Spleen (tissue), 7 donors: ENCODE measurements around the gene MBD5.

Experiments
- POLR2A ChIP-seq, 3 donors: fragments of 450-650 bp; IDR thresholded peaks; one replicate each; pipeline ENCODE4 v1.5.1; 2017; ENCODE audit warnings: antibody characterized with exemption in 3 of 3, mild to moderate bottlenecking in 1 of 3
- TF ChIP-seq, protein P1 (sequence below), 11 experiments: fragments of 200-600 bp in 7 of 11; fragments of 450-650 bp in 4 of 11; sonication (generic) in 4 of 11; IDR thresholded peaks in 8 of 11; conservative IDR thresholded peaks in 3 of 11; 1 replicate in 7 of 11; 2 replicates in 4 of 11; pipeline versions ENCODE4 v1.4.0 to v1.8.0; 2016 to 2021; ENCODE audit warnings: antibody characterized with exemption in 11 of 11, inconsistent platforms in 4 of 11, mild to moderate bottlenecking in 1 of 11
- donor health status: DM: no; HTN: no; CAD: no; lungs with moderate emphysema.
- donor health status: DM: no; HTN: no; CAD: no.
- donor health status: DM: no; HTN: no; CAD: no.

DNA sequence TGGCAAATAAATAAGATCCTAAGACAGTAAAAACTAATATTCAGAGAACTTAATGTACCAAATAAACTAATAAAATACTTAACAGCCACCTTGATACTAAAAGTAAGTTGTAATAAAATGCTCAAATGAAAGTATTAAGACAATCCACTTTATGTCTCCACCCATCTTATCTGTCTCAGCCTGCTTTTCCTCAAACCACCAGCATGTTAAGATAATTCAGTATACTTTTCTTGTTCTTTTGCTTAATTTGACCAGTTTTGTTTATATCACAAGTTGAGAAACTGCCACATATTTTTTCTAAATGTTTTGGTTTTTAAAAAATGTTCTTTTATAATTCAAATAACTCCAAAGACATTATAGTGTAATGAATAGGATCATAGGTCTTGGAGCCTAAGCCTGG is 142.0 kb downstream of the MBD5 start:
- TF ChIP-seq, protein P1, sequence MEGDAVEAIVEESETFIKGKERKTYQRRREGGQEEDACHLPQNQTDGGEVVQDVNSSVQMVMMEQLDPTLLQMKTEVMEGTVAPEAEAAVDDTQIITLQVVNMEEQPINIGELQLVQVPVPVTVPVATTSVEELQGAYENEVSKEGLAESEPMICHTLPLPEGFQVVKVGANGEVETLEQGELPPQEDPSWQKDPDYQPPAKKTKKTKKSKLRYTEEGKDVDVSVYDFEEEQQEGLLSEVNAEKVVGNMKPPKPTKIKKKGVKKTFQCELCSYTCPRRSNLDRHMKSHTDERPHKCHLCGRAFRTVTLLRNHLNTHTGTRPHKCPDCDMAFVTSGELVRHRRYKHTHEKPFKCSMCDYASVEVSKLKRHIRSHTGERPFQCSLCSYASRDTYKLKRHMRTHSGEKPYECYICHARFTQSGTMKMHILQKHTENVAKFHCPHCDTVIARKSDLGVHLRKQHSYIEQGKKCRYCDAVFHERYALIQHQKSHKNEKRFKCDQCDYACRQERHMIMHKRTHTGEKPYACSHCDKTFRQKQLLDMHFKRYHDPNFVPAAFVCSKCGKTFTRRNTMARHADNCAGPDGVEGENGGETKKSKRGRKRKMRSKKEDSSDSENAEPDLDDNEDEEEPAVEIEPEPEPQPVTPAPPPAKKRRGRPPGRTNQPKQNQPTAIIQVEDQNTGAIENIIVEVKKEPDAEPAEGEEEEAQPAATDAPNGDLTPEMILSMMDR (IDR thresholded peaks at IDR 0.05 in 8 of 11, conservative IDR thresholded peaks at IDR 0.05 in 3 of 11): no peak
- no peak for TF ChIP-seq POLR2A (IDR thresholded peaks at IDR 0.05)
